Stomach (tissue), 9 donors: ENCODE data around the gene ZNF628. TPM values are rescaled to one million over a fixed set of nuclear protein-coding genes. Genes with fewer than 3 reads are reported as not detected.

Source experiments
- DNase-seq, 2 donors: peaks; one replicate each; pipeline versions ENCODE4 v3.0.0 to v3.0.0-alpha.2; 2013 to 2019
- H3K27ac ChIP-seq, 5 donors: fragments of 200-600 bp in 4 of 5; sonication (generic) in 4 of 5; one replicate each; pipeline ENCODE4 v1.5.1; 2013 to 2019; ENCODE audit warnings: mild to moderate bottlenecking in 1 of 5, moderate library complexity in 1 of 5
- H3K27me3 ChIP-seq, 3 donors: fragments of 200-600 bp; sonication (generic); one replicate each; pipeline ENCODE4 v1.5.1; 2017 to 2019; ENCODE audit warnings: mixed run types in 1 of 3
- H3K36me3 ChIP-seq, 4 donors: fragments of 200-600 bp; sonication (generic); 1 replicate in 3 of 4; 2 replicates in 1 of 4; pipeline ENCODE4 v1.5.1; 2016 to 2019
- H3K4me1 ChIP-seq, 4 donors: fragments of 200-600 bp; sonication (generic); one replicate each; pipeline ENCODE4 v1.5.1; 2016 to 2019
- H3K4me3 ChIP-seq, 4 donors: fragments of 200-600 bp; sonication (generic) in 3 of 4; one replicate each; pipeline ENCODE4 v1.5.1; 2016 to 2019; ENCODE audit warnings: mild to moderate bottlenecking in 1 of 4
- H3K9me3 ChIP-seq, 4 donors: fragments of 200-600 bp; sonication (generic); one replicate each; pipeline ENCODE4 v1.5.1; 2016 to 2019
- CTCF ChIP-seq, 7 experiments: fragments of 450-650 bp in 4 of 7; fragments of 200-600 bp in 3 of 7; sonication (generic) in 3 of 7; IDR thresholded peaks; one replicate each; pipeline ENCODE4 v1.5.1; 2016 to 2019; ENCODE audit warnings: antibody characterized with exemption in 7 of 7, control low read depth in 2 of 7, mild to moderate bottlenecking in 1 of 7
- EP300 ChIP-seq: sonication (generic); formaldehyde crosslinking; IDR thresholded peaks from one replicate; pipeline ENCODE4 v1.6.1; 2017; ENCODE audit warnings: antibody characterized with exemption
- POLR2A ChIP-seq, 4 donors: fragments of 450-650 bp; IDR thresholded peaks; one replicate each; pipeline ENCODE4 v1.6.1; 2016; ENCODE audit warnings: antibody characterized with exemption in 4 of 4, control low read depth in 2 of 4, mild to moderate bottlenecking in 1 of 4, moderate library complexity in 1 of 4
- POLR2AphosphoS5 ChIP-seq, 3 donors: sonication (generic); formaldehyde crosslinking; IDR thresholded peaks; one replicate each; pipeline ENCODE4 v1.6.1; 2016; ENCODE audit warnings: antibody characterized with exemption in 3 of 3
- WGBS, 5 donors: extraction: QIAGEN DNeasy Blood & Tissue Kit in 3 of 5; methylation state at CpG; one replicate each; pipeline versions ENCODE4 v1.1.5 to v1.1.7; 2013 to 2018; 5-methylcytosine and 5-hydroxymethylcytosine counted together
- intact Hi-C: fragments of 100-400 bp; cut with DNase I; formaldehyde crosslinking; loops from one replicate; pipeline ENCODE4 v1.15.1; 2023; ENCODE audit warnings: low total_unique reads
- polyA plus RNA-seq, 3 donors: library from polyadenylated mRNA; stranded (reverse); fragments of 200-250 nt; gene quantifications; one replicate each; pipeline ENCODE4 v1.2.3, GENCODE V29; 2013
- total RNA-seq, 5 donors: library from RNA; depleted of rRNA; stranded (reverse); fragments of >200 nt; gene quantifications; one replicate each; pipeline versions ENCODE4 v1.1.0 to v1.2.3, GENCODE V29; 2014 to 2016
- donor health status: healthy with polysubstance abuse.
- donor health status: Bipolar disorder and iron deficiency.
- donor health status: healthy.

Gene ZNF628
- total and polyA plus RNA-seq, 8 donors = 0.58 to 16.1 (median 5.0) TPM

GRCh38 chr19:55503157-55503501 is 26.7 kb downstream of the ZNF628 start:
- H3K27me3 ChIP-seq = no peaks in the 10 kb centered on the region
- DNase-seq = no peak
- intact Hi-C loops = loop anchor here (5.0 kb wide), 1 partner anchor 36 kb away; no protein-coding TSS in a partner anchor
- no peak overlapping the region for H3K27ac ChIP-seq
- H3K36me3 ChIP-seq = peaks cover 0 to 37% (median 13%) of the 10 kb centered on the region in 4 donors
- H3K9me3 ChIP-seq = no peaks in the 10 kb centered on the region
- H3K4me3 ChIP-seq = peak overlapping the region; percentile 44 to 47 (median 46)
- H3K4me1 ChIP-seq = peaks cover 0 to 26% (median 10%) of the 10 kb centered on the region in 4 donors
- WGBS, 5 donors = 75 to 87% (median 81%) methylated on average over 17 of the region's 17 CpGs
- no peak for TF ChIP-seq EP300
- no peak for TF ChIP-seq CTCF (IDR thresholded peaks at IDR 0.05)
- no peak for TF ChIP-seq POLR2AphosphoS5 (IDR thresholded peaks at IDR 0.05)
- no peak for TF ChIP-seq POLR2A (IDR thresholded peaks at IDR 0.05)

DNA sequence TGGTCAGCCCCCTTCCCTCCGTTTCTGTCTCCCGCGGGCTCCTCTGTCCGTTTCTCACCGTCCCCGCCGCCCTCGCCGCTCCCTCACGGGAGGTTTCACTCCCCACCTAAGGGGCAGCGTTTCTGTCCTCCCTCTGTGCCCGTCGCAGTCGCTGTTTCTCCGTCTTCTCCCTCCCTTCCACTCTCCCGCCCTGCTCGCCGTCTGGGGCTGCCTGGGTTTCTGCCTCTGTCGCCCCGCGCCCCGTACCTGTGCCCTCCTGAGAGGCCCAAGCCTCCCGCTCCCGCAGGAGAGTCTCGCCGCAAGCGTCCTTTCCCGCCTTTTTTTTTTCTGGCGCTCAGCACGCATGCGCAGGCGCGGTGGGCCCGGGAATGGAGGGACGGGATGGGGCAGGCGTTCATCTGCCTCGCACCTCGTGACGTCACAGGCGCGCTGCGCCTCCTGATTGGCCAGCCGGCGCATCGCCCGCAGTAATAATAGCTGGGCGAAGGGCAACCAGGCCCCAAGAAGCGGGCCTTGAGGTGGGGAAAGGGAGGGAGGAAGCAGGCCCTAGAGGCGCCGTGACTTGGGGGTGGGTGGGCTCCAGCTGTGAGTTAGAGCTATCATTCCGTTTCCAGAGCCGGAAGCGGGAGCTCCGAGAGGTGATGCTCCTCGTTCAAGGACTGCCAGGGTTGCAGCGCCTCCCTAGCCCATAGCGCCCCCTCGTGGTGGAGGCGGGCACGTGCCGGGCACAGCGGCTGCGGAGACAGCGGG is 27.3 kb downstream of the ZNF628 start:
- peak; percentile 96 to 97 for DNase-seq
- H3K9me3 ChIP-seq = no peaks in the 10 kb centered on the region
- WGBS, 5 donors = 10 to 15% (median 12%) methylated on average over 60 to 64 of the region's 64 CpGs
- intact Hi-C loops = loop anchor here (5.0 kb wide), 1 partner anchor 36 kb away; no protein-coding TSS in a partner anchor
- H3K27ac ChIP-seq = peak overlapping the region; percentile 49 to 88 (median 83)
- H3K4me3 ChIP-seq = peak overlapping the region; percentile 44 to 47 (median 46)
- H3K27me3 ChIP-seq = no peaks in the 10 kb centered on the region
- TF ChIP-seq EP300 = no peak
- TF ChIP-seq CTCF (IDR thresholded peaks at IDR 0.05) = peak in 6 of 7 experiments; percentile 85 to 99 (median 98)
- no peak for TF ChIP-seq POLR2A (IDR thresholded peaks at IDR 0.05)
- TF ChIP-seq POLR2AphosphoS5 (IDR thresholded peaks at IDR 0.05) = peak in 1 of 3 donors; percentile 55
- peaks cover 0 to 32% (median 12%) of the 10 kb centered on the region in 4 donors for H3K36me3 ChIP-seq
- peaks cover 0 to 21% (median 10%) of the 10 kb centered on the region in 4 donors for H3K4me1 ChIP-seq

GRCh38 chr19:55504252-55504603 is 27.8 kb downstream of the ZNF628 start:
- DNase-seq = no peak
- Histone ChIP-seq H3K27ac (peak overlapping the region in 4 of 5 donors; percentile 68 to 88 (median 84)), H3K27me3 (no peaks in the 10 kb centered on the region), H3K4me1 (peaks cover 0 to 15% (median 10%) of the 10 kb centered on the region in 4 donors), H3K9me3 (no peaks in the 10 kb centered on the region), H3K4me3 (peak overlapping the region; percentile 44 to 47 (median 46)), H3K36me3 (peaks cover 0 to 27% (median 10%) of the 10 kb centered on the region in 4 donors)
- TF ChIP-seq POLR2A (IDR thresholded peaks at IDR 0.05) = no peak
- no peak for TF ChIP-seq POLR2AphosphoS5 (IDR thresholded peaks at IDR 0.05)
- no peak for TF ChIP-seq EP300
- no peak for TF ChIP-seq CTCF (IDR thresholded peaks at IDR 0.05)
- 27 to 37% (median 30%) methylated on average over 13 of the region's 13 CpGs for WGBS, 5 donors
- intact Hi-C loops = loop anchor here (5.0 kb wide), 1 partner anchor 37 kb away; no protein-coding TSS in a partner anchor

DNA sequence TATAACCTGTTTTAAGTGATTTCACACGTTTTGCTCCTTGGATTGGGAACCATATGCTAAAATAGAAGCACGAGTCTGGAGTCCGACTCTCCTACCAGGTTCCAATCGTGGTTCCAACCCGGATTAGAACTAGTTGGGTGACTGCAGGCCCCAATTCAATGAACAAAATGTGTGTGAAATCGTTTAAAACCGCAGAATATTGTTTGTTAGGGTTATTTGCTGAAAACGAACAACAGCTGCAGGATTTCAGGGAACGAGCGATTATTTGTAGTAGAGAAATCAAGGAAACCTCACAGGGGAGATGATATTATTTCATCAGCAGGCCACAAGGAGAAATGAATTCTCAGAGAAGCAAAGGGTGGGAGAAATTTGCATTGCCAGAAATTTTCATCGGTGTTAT is 28.6 kb downstream of the ZNF628 start:
- no peak for TF ChIP-seq CTCF (IDR thresholded peaks at IDR 0.05)
- no peak for DNase-seq
- intact Hi-C loops = loop anchor here (5.0 kb wide), 1 partner anchor 38 kb away; no protein-coding TSS in a partner anchor

More for the DNA sequence above, 28.6 kb downstream of the ZNF628 start:
- H3K9me3 ChIP-seq = no peaks in the 10 kb centered on the region
- no peaks in the 10 kb centered on the region for H3K27me3 ChIP-seq
- H3K4me1 ChIP-seq = peaks cover 0 to 12% (median 10%) of the 10 kb centered on the region in 4 donors
- no peak overlapping the region for H3K27ac ChIP-seq
- H3K4me3 ChIP-seq = no peak overlapping the region
- 80 to 85% (median 83%) methylated on average over 11 of the region's 11 CpGs for WGBS, 5 donors
- peaks cover 0 to 20% (median 8%) of the 10 kb centered on the region in 4 donors for H3K36me3 ChIP-seq
